Peyer's patch (tissue), 4 donors: ENCODE data around the gene PLXNC1.

ENCODE experiments used
- POLR2A ChIP-seq, 2 donors: fragments of 450-650 bp; IDR thresholded peaks; one replicate each; pipeline ENCODE4 v1.5.1; 2017; ENCODE audit warnings: antibody characterized with exemption in 2 of 2, mild to moderate bottlenecking in 2 of 2, moderate library complexity in 2 of 2
- TF ChIP-seq, protein P1 (sequence below), 6 experiments: fragments of 450-650 bp in 4 of 6; fragments of 200-600 bp in 2 of 6; sonication (generic) in 1 of 6; IDR thresholded peaks; one replicate each; pipeline ENCODE4 v1.5.1; 2017 to 2019; ENCODE audit warnings: antibody characterized with exemption in 6 of 6, mild to moderate bottlenecking in 3 of 6, moderate library complexity in 1 of 6

DNA sequence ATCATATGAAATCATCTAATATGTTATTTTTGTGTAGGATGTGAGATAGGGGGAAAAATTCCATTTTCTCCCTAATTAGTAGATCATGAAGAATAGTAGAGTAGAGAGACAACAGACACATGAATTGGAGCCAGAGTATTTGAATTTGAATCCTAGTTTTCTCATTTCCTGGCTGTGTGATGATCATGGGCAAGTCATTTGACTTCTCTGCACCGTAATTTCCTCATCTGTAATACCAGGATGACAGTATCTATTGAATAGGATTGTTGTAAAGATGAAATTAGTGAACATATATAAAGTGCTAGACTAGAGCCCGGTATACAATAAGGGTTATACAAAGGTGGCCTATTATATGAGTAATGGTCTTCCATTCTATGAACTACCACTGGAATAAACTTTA, 32.2 kb upstream of the PLXNC1 start:
- TF ChIP-seq POLR2A (IDR thresholded peaks at IDR 0.05) = no peak
- TF ChIP-seq, protein P1, sequence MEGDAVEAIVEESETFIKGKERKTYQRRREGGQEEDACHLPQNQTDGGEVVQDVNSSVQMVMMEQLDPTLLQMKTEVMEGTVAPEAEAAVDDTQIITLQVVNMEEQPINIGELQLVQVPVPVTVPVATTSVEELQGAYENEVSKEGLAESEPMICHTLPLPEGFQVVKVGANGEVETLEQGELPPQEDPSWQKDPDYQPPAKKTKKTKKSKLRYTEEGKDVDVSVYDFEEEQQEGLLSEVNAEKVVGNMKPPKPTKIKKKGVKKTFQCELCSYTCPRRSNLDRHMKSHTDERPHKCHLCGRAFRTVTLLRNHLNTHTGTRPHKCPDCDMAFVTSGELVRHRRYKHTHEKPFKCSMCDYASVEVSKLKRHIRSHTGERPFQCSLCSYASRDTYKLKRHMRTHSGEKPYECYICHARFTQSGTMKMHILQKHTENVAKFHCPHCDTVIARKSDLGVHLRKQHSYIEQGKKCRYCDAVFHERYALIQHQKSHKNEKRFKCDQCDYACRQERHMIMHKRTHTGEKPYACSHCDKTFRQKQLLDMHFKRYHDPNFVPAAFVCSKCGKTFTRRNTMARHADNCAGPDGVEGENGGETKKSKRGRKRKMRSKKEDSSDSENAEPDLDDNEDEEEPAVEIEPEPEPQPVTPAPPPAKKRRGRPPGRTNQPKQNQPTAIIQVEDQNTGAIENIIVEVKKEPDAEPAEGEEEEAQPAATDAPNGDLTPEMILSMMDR (IDR thresholded peaks at IDR 0.05) = no peak
